ENCODE measurements around the gene MICB. TPM values are rescaled to one million over a fixed set of nuclear protein-coding genes. Genes with fewer than 3 reads are reported as not detected.
"Not testable (repeated sequence)": the region's sequence is repeated elsewhere in the genome, so short reads cannot be mapped to it uniquely, and the experiment has no call there.

Gene MICB
- total RNA-seq, 3 donors from 2014 or later: 2.9 to 4.6 (median 4.0) TPM

GRCh38 chr6:31479933-31480535 lies 17.9 kb upstream of the MICB start:
- no peaks in the 10 kb centered on the region for H3K4me1 ChIP-seq
- no peak overlapping the region for H3K27ac ChIP-seq
- no peaks in the 10 kb centered on the region for H3K36me3 ChIP-seq
- intact Hi-C loops (cut with DNase I; ENCODE audit: low total_unique reads): no loop called here
- no peak for DNase-seq (ENCODE audit: low spot score in 2 of 2)
- TF ChIP-seq CTCF (IDR thresholded peaks at IDR 0.05) (no peak), POLR2A (IDR thresholded peaks at IDR 0.05) (no peak), POLR2AphosphoS5 (IDR thresholded peaks at IDR 0.05) (no peak)
- no peaks in the 10 kb centered on the region for H3K27me3 ChIP-seq
- no peak overlapping the region for H3K4me3 ChIP-seq
- no peaks in the 10 kb centered on the region for H3K9me3 ChIP-seq

GRCh38 chr6:31480574-31480973 lies 17.4 kb upstream of the MICB start:
- DNase-seq (ENCODE audit: low spot score in 2 of 2): no peak
- Histone ChIP-seq H3K4me3 (no peak overlapping the region), H3K36me3 (no peaks in the 10 kb centered on the region), H3K27me3 (no peaks in the 10 kb centered on the region), H3K9me3 (no peaks in the 10 kb centered on the region), H3K4me1 (no peaks in the 10 kb centered on the region), H3K27ac (no peak overlapping the region)
- TF ChIP-seq POLR2AphosphoS5 (IDR thresholded peaks at IDR 0.05): no peak
- intact Hi-C loops (cut with DNase I; ENCODE audit: low total_unique reads): no loop called here

- TF ChIP-seq POLR2A (IDR thresholded peaks at IDR 0.05) (no peak), CTCF (IDR thresholded peaks at IDR 0.05) (no peak), POLR2AphosphoS5 (IDR thresholded peaks at IDR 0.05) (no peak)
- intact Hi-C loops (cut with DNase I; ENCODE audit: low total_unique reads): no loop called here
- H3K27me3 ChIP-seq: no peaks in the 10 kb centered on the region
- no peak overlapping the region for H3K27ac ChIP-seq
- H3K4me1 ChIP-seq: no peaks in the 10 kb centered on the region
- no peaks in the 10 kb centered on the region for H3K36me3 ChIP-seq
- no peak for DNase-seq (ENCODE audit: low spot score in 2 of 2)
- H3K9me3 ChIP-seq: no peaks in the 10 kb centered on the region
- H3K4me3 ChIP-seq: no peak overlapping the region
These were observed 14.6 kb upstream of the MICB start for GRCh38 chr6:31483392-31483791.

GRCh38 chr6:31485055-31485454 lies 12.9 kb upstream of the MICB start:
- H3K27ac ChIP-seq: no peak overlapping the region
- H3K4me3 ChIP-seq: no peak overlapping the region
- intact Hi-C loops (cut with DNase I; ENCODE audit: low total_unique reads): no loop called here
- H3K36me3 ChIP-seq: no peaks in the 10 kb centered on the region
- H3K9me3 ChIP-seq: no peaks in the 10 kb centered on the region
- no peaks in the 10 kb centered on the region for H3K4me1 ChIP-seq
- no peak for DNase-seq (ENCODE audit: low spot score in 2 of 2)
- no peaks in the 10 kb centered on the region for H3K27me3 ChIP-seq
- no peak for TF ChIP-seq CTCF (IDR thresholded peaks at IDR 0.05)
- TF ChIP-seq POLR2AphosphoS5 (IDR thresholded peaks at IDR 0.05): no peak

- DNase-seq (ENCODE audit: low spot score in 2 of 2); H3K36me3 ChIP-seq; intact Hi-C loops (cut with DNase I; ENCODE audit: low total_unique reads); H3K4me3 ChIP-seq; H3K4me1 ChIP-seq; H3K27ac ChIP-seq; H3K27me3 ChIP-seq; H3K9me3 ChIP-seq: not testable (repeated sequence)
These were observed 11.7 kb upstream of the MICB start for GRCh38 chr6:31486065-31486837.

- H3K4me3 ChIP-seq; DNase-seq (ENCODE audit: low spot score in 2 of 2); H3K36me3 ChIP-seq; intact Hi-C loops (cut with DNase I; ENCODE audit: low total_unique reads); H3K4me1 ChIP-seq; H3K27me3 ChIP-seq; H3K27ac ChIP-seq; H3K9me3 ChIP-seq: not testable (repeated sequence)
These were observed 10.3 kb upstream of the MICB start for GRCh38 chr6:31487674-31488073.

All from breast epithelium (tissue), 4 donors.